Activated CD4-positive, alpha-beta T cell treated with anti-CD3 and anti-CD28 coated beads, Interleukin-2, amount 50 U/mL, for 1 hour (primary cell): ENCODE results near the gene CGB2.
"Not testable (repeated sequence)": the region's sequence is repeated elsewhere in the genome, so short reads cannot be mapped to it uniquely, and the experiment has no call there.

ENCODE experiments used
- DNase-seq: peaks from one replicate; pipeline ENCODE4 v3.0.0-alpha.2; 2020

The CGB2 gene

DNA sequence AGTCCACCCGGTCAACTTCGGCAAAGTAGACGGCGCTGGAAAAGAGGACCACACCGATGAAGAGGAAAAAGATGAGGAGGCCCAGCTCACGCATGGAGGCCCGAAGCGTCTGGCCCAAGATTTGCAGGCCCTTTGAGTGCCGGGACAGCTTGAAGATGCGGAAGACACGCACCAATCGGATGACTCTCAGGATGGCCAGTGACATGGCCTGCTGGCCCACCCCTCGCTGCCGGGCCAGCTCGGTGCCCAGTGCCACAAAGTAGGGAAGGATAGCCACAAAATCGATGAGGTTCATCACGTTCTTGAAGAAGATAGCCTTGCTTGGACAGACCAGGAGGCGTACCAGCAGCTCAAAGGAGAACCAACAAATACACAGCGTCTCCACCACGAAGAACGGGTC, 38.7 kb downstream of the CGB2 start:
- DNase-seq = no peak

DNA sequence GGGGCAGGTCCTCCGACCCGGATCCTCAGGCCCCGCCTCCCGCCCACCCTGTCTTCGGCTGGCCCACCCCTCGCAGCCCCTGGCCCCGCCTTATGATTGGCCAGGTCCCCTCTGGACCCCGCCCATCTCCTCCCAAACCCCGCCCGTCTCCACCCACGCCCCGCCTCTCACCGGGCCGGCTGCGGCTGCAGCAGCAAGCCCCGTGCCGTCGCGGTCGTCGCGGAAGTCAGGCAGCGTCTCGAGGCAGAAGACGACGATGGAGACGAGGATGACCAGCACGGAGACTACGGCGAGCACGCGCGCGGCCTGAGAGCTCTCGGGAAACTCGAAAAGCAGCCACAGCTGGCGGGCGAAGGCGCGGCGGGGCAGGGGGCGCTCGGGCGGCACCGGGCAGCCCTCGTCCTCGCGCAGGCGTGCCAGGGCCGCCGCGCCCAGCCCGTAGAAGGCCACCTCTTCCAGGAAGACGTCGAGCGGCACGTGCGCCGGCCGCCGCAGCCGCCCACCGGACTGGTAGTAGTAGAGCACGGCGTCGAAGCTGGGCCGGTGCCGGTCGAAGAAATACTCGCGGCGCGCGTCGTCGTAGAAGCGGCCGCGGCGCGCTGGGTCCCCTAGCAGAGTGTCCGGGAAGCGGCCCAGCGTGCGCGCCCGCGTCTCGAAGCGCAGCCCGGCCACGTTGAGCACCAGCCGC, 40.3 kb downstream of the CGB2 start:
- DNase-seq = no peak

DNA sequence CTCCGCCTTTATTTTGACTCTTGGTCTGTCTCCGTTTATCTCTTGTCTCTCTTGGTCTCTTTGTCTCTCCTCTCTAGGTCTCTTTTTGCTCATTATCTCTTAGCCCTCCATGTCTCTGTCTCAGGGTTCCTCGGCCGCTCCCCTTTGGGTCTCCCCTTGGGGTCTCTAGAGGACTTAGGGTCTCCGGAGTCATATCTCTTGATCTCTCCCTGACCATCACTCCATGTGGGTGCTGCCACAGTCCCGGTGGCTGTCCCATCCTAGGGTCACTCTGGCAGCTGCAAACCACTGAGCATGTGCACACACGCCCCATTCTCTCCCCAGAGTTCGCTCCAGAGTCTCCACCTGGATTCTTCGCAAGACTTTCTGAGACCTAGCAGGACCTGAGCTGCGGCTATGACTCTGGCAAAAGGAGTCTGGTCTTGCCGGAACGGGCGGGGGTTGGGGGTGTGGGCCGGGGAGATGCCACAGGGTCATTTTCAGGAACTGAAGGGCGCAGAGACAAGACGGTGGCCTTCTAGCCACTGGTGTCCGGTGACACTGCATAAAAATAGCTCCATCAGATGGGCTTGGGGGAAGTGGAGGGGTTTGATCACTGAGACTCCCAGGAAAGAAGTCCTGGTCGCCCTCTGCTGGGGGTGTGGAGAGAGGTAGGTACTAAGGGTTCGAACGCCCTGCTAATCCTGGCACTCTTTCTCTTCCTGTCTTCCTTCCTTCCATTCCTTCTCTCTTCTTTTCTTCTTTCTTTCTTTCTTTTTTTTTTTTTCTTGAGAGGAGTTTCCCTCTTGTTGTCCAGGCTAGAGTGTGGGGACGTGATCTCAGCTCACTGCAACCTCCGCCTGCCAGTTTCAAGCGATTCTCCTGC, 42.1 kb downstream of the CGB2 start:
- DNase-seq = no peak

DNA sequence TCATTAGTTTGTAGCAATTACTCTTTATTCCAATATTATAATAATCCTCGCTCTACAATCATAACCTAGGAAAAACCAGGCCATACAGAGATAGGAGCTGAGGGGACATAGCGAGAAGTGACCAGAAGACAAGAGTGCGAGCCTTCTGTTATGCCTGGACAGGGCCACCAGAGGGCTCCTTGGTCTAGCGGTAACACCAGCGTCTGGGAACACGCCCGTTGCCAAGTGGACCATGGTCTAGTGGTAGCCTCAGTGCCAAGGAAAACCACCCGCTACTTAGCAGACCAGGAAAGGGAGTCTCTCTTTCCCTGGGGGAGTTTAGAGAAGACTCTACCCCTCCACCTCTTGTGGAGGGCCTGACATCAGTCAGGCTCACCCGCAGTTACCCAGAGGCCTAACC, 43.2 kb downstream of the CGB2 start:
- not testable (repeated sequence) for DNase-seq

DNA sequence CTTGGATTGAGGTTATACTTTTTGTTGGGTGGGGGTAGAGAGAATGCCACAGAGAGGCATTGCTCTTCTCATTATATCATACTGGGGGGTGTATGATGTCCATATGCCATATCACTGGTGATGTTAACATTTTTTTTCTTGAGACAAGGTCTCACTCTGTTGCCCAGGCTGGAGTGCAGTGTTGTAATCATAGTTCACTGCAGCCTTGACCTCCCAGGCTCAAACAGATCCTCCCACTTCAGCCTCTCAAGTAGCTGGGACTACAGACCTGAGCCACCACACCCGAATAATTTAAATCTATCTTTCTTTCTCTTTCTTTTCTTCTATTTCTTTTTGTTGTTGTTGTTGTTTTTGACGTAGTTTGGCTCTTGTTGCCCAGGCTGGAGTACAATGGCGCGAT, 48.7 kb downstream of the CGB2 start:
- DNase-seq = no peak

DNA sequence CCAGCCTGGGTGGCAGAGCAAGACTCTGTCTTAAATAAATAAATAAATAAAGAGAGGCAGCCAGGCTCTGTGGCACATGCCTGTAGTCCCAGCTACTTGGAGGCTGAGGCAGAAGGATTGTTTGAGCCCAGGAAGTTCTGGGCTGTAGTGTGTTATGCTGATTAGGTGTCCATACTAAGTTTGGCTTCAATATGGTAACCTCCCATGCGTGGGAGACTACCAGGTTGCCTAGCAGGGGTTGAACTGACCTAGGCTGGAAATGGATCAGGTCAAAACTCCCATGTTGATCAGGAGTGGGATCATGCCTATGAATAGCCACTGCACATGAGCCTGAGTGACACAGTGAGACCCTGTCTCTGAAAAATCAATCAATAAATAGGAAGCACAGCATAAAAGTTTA, 49.6 kb downstream of the CGB2 start:
- DNase-seq = no peak
